Activated CD4-positive, alpha-beta memory T cell treated with anti-CD3 and anti-CD28 coated beads for 36 hours (primary cell): ENCODE data around the gene IL1R2. TPM values are rescaled to one million over a fixed set of nuclear protein-coding genes. Genes with fewer than 3 reads are reported as not detected.
"Not testable (repeated sequence)": the region's sequence is repeated elsewhere in the genome, so short reads cannot be mapped to it uniquely, and the experiment has no call there.

Experiments
- CTCF ChIA-PET: fragments of 350-600 bp; sonication (Branson Sonifier 250); formaldehyde crosslinking; loops from one replicate; lab custom pipeline; 2021; ENCODE audit warnings: antibody characterized with exemption, inconsistent platforms; lab: Charles Lee
- POLR2A ChIA-PET: fragments of 350-600 bp; sonication (Branson Sonifier 250); formaldehyde crosslinking; loops from one replicate; lab custom pipeline; 2021; ENCODE audit warnings: antibody characterized with exemption; lab: Charles Lee
- DNase-seq: peaks from one replicate; pipeline ENCODE4 v3.0.0-alpha.2; 2020
- H3K27ac Mint-ChIP-seq: one replicate; pipeline ENCODE4 v1.8.0; 2021; ENCODE audit warnings: mixed read lengths
- H3K27me3 Mint-ChIP-seq: one replicate; pipeline ENCODE4 v1.8.0; 2021; ENCODE audit warnings: mixed read lengths
- H3K36me3 Mint-ChIP-seq: one replicate; pipeline ENCODE4 v1.8.0; 2021; ENCODE audit warnings: mixed read lengths
- H3K4me1 Mint-ChIP-seq: one replicate; pipeline ENCODE4 v1.8.0; 2021; ENCODE audit warnings: low read depth, mixed read lengths
- H3K4me3 Mint-ChIP-seq: one replicate; pipeline ENCODE4 v1.8.0; 2021; ENCODE audit warnings: mild to moderate bottlenecking, mixed read lengths
- H3K9me3 Mint-ChIP-seq: one replicate; pipeline ENCODE4 v1.8.0; 2021; ENCODE audit warnings: mixed read lengths
- intact Hi-C: fragments of 100-400 bp; cut with micrococcal nuclease; formaldehyde crosslinking; loops from one replicate; pipeline ENCODE4 v1.15.1; 2023
- total RNA-seq, 2 experiments: library from RNA; stranded (reverse); gene quantifications; one replicate each; pipeline ENCODE4 v1.2.3, GENCODE V29; 2021

Gene IL1R2
- total RNA-seq, 2 experiments from 2014 or later, result 35.6 to 36.2 TPM

- no peaks in the 10 kb centered on the region for H3K9me3 Mint-ChIP-seq
- H3K36me3 Mint-ChIP-seq, result peaks cover 3% of the 10 kb centered on the region
- ChIA-PET CTCF (interaction anchor here (1.0 to 3.1 kb wide), 7 partner anchors 18 to 181 kb away, joined by 3 to 9 read pairs (median 4); no protein-coding TSS in a partner anchor), POLR2A (interaction anchor here (0.8 to 5.3 kb wide), 6 partner anchors 17 to 176 kb away, joined by 3 to 76 read pairs (median 3); no protein-coding TSS in a partner anchor)
- H3K27ac Mint-ChIP-seq, result peak overlapping the region; percentile 88
- intact Hi-C loops, result no loop called here
- H3K4me1 Mint-ChIP-seq, result peaks cover 41% of the 10 kb centered on the region
- peaks cover 7% of the 10 kb centered on the region for H3K27me3 Mint-ChIP-seq
- peak overlapping the region; percentile 31 for H3K4me3 Mint-ChIP-seq
- DNase-seq, result no peak
These were observed 73.2 kb downstream of the IL1R2 start for GRCh38 chr2:102064679-102065674.

- POLR2A ChIA-PET, result no interaction called here
- H3K9me3 Mint-ChIP-seq, result no peaks in the 10 kb centered on the region
- intact Hi-C loops, result no loop called here
- H3K4me1 Mint-ChIP-seq, result peaks cover 41% of the 10 kb centered on the region
- DNase-seq, result no peak
- H3K27ac Mint-ChIP-seq, result no peak overlapping the region
- CTCF ChIA-PET, result interaction anchor here (1.2 to 2.4 kb wide), 2 partner anchors 175 to 182 kb away, joined by 3 to 8 read pairs; no protein-coding TSS in a partner anchor
- no peak overlapping the region for H3K4me3 Mint-ChIP-seq
- H3K36me3 Mint-ChIP-seq, result peaks cover 3% of the 10 kb centered on the region
- peaks cover 7% of the 10 kb centered on the region for H3K27me3 Mint-ChIP-seq
These were observed 74.0 kb downstream of the IL1R2 start for GRCh38 chr2:102065675-102066252.

- intact Hi-C loops, result no loop called here
- Mint-ChIP-seq H3K27me3 (peaks cover 7% of the 10 kb centered on the region), H3K27ac (no peak overlapping the region), H3K4me3 (no peak overlapping the region), H3K36me3 (peaks cover 3% of the 10 kb centered on the region), H3K9me3 (no peaks in the 10 kb centered on the region), H3K4me1 (peaks cover 41% of the 10 kb centered on the region)
- POLR2A ChIA-PET, result no interaction called here
- no peak for DNase-seq
- CTCF ChIA-PET, result interaction anchor here (1.1 to 1.2 kb wide), 2 partner anchors 174 to 183 kb away, joined by 3 to 4 read pairs; no protein-coding TSS in a partner anchor
These were observed 74.8 kb downstream of the IL1R2 start for GRCh38 chr2:102066554-102066953.

- CTCF ChIA-PET, POLR2A ChIA-PET, H3K4me3 Mint-ChIP-seq, DNase-seq, H3K27me3 Mint-ChIP-seq, H3K36me3 Mint-ChIP-seq, H3K9me3 Mint-ChIP-seq, intact Hi-C loops, H3K27ac Mint-ChIP-seq: not testable (repeated sequence)
- peaks cover 28% of the 10 kb centered on the region for H3K4me1 Mint-ChIP-seq
These were observed 76.4 kb downstream of the IL1R2 start for GRCh38 chr2:102068126-102068525.

- Mint-ChIP-seq H3K9me3 (no peaks in the 10 kb centered on the region), H3K4me3 (no peak overlapping the region), H3K4me1 (peaks cover 25% of the 10 kb centered on the region), H3K27ac (no peak overlapping the region), H3K27me3 (peaks cover 7% of the 10 kb centered on the region), H3K36me3 (peaks cover 3% of the 10 kb centered on the region)
- POLR2A ChIA-PET, result no interaction called here
- CTCF ChIA-PET, result interaction anchor here (2.7 kb wide), 1 partner anchor 171 kb away, joined by 6 read pairs; no protein-coding TSS in a partner anchor
- intact Hi-C loops, result no loop called here
- DNase-seq, result no peak
These were observed 77.7 kb downstream of the IL1R2 start for GRCh38 chr2:102069311-102069974.

GRCh38 chr2:102070058-102070642 lies 78.4 kb downstream of the IL1R2 start:
- DNase-seq, result no peak
- ChIA-PET CTCF (interaction anchor here (2.7 kb wide), 1 partner anchor 170 kb away, joined by 6 read pairs; no protein-coding TSS in a partner anchor), POLR2A (interaction anchor here (1.0 kb wide), 1 partner anchor 34 kb away, joined by 3 read pairs; no protein-coding TSS in a partner anchor)
- H3K27me3 Mint-ChIP-seq, result peaks cover 4% of the 10 kb centered on the region
- peaks cover 19% of the 10 kb centered on the region for H3K4me1 Mint-ChIP-seq
- intact Hi-C loops, result no loop called here
- no peak overlapping the region for H3K4me3 Mint-ChIP-seq
- no peak overlapping the region for H3K27ac Mint-ChIP-seq
- peaks cover 3% of the 10 kb centered on the region for H3K36me3 Mint-ChIP-seq
- no peaks in the 10 kb centered on the region for H3K9me3 Mint-ChIP-seq

- Mint-ChIP-seq H3K4me3 (no peak overlapping the region), H3K4me1 (peaks cover 13% of the 10 kb centered on the region), H3K36me3 (no peaks in the 10 kb centered on the region), H3K27ac (no peak overlapping the region), H3K9me3 (no peaks in the 10 kb centered on the region), H3K27me3 (peaks cover 6% of the 10 kb centered on the region)
- CTCF ChIA-PET, result interaction anchor here (1.1 kb wide), 1 partner anchor 168 kb away, joined by 4 read pairs; no protein-coding TSS in a partner anchor
- intact Hi-C loops, result no loop called here
- POLR2A ChIA-PET, result no interaction called here
- no peak for DNase-seq
These were observed 81.0 kb downstream of the IL1R2 start for GRCh38 chr2:102072741-102073140.

GRCh38 chr2:102073168-102073724 lies 81.5 kb downstream of the IL1R2 start:
- POLR2A ChIA-PET, result interaction anchor here (1.4 kb wide), 1 partner anchor 10 kb away, joined by 5 read pairs; no protein-coding TSS in a partner anchor
- H3K9me3 Mint-ChIP-seq, result no peaks in the 10 kb centered on the region
- peaks cover 13% of the 10 kb centered on the region for H3K4me1 Mint-ChIP-seq
- H3K4me3 Mint-ChIP-seq, result no peak overlapping the region
- peak overlapping the region; percentile 4 for H3K27ac Mint-ChIP-seq
- CTCF ChIA-PET, result interaction anchor here (1.1 kb wide), 1 partner anchor 168 kb away, joined by 4 read pairs; no protein-coding TSS in a partner anchor
- intact Hi-C loops, result no loop called here
- DNase-seq, result no peak
- peaks cover 6% of the 10 kb centered on the region for H3K27me3 Mint-ChIP-seq
- H3K36me3 Mint-ChIP-seq, result no peaks in the 10 kb centered on the region

GRCh38 chr2:102074152-102074783 lies 82.5 kb downstream of the IL1R2 start:
- intact Hi-C loops, result no loop called here
- Mint-ChIP-seq H3K9me3 (no peaks in the 10 kb centered on the region), H3K4me1 (peaks cover 19% of the 10 kb centered on the region), H3K27me3 (peaks cover 2% of the 10 kb centered on the region), H3K4me3 (no peak overlapping the region), H3K27ac (no peak overlapping the region), H3K36me3 (no peaks in the 10 kb centered on the region)
- POLR2A ChIA-PET, result interaction anchor here (1.4 kb wide), 1 partner anchor 9 kb away, joined by 5 read pairs; no protein-coding TSS in a partner anchor
- DNase-seq, result no peak
- CTCF ChIA-PET, result interaction anchor here (0.6 kb wide), 1 partner anchor 166 kb away, joined by 3 read pairs; no protein-coding TSS in a partner anchor

GRCh38 chr2:102075479-102075878 lies 83.7 kb downstream of the IL1R2 start:
- Mint-ChIP-seq H3K4me1 (peaks cover 29% of the 10 kb centered on the region), H3K27ac (no peak overlapping the region), H3K9me3 (no peaks in the 10 kb centered on the region), H3K36me3 (no peaks in the 10 kb centered on the region), H3K27me3 (peaks cover 2% of the 10 kb centered on the region), H3K4me3 (no peak overlapping the region)
- POLR2A ChIA-PET, result no interaction called here
- no peak for DNase-seq
- CTCF ChIA-PET, result interaction anchor here (0.6 kb wide), 1 partner anchor 71 kb away, joined by 3 read pairs; no protein-coding TSS in a partner anchor
- intact Hi-C loops, result no loop called here
